GM21786 (cell line): ENCODE measurements around the gene ILK.

Experiments
- ATAC-seq: cut with Tn5 transposase; IDR thresholded peaks from one replicate; pipeline ENCODE4 v1.9.1; 2021; ENCODE audit not compliant: unreplicated experiment

ILK gene

DNA sequence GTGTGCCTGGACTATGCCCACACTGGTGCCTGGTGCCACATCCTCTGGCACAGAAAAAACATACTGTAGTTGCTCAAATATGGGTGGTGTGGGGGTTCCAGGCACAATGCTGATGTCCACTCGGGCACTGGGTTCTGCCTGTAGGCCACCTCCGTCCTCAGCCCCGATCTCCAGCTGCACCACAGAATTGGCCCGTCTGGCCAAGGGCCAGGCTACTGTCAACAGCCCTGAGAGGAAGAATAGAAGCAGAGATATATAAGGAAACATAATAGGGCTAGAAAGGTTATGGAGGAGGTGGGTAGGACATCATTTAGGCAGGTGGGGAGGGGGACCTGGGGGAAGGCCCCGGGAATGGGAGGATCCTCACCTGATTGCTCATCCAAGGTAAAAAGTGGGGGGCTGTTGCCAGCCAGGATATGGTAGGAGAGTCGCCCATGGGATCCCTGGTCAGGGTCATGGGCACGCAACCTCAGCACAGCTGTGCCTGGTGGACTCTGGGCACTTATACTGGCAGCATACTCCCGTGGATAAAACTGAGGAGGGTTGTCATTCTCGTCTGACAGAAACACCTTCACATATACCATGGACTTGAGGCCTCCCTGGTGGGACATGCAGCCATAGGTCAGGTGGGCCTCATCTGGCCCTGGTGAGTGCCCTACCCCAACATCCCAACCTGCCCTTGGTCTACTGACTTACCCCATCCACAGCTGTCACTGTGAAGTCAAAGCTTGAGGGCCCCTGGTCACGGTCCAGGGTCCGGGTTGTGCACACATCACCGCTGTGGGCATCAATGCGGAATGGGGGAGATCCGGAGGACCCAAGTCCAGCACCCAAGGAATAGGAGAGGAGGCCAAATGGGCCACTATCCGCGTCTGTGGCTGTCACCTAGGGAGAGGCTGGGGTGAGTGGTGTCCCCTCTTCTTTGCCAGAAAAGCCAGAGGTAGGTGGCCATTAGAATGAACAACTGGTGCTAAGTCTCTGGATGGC lies 30.1 kb downstream of the ILK start:
- ATAC-seq = no peak

DNA sequence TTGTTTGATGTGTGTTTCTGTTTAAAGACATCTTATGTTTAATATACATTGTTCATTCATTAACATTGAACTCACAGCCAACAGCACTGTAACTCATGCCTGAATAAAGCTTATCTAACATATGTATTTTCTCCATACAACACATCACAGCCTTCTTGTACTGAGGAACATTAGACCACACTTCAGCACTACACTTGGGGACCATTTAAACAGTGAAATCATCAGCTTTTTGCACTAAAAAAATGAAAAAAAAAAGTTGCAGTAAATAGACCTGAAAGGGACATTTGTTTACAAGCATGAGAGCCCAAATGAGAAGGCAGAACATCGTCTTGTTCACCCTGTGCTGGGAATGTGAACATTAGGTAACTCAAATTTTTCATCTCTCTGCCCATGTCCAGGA lies 31.0 kb downstream of the ILK start:
- no peak for ATAC-seq

DNA sequence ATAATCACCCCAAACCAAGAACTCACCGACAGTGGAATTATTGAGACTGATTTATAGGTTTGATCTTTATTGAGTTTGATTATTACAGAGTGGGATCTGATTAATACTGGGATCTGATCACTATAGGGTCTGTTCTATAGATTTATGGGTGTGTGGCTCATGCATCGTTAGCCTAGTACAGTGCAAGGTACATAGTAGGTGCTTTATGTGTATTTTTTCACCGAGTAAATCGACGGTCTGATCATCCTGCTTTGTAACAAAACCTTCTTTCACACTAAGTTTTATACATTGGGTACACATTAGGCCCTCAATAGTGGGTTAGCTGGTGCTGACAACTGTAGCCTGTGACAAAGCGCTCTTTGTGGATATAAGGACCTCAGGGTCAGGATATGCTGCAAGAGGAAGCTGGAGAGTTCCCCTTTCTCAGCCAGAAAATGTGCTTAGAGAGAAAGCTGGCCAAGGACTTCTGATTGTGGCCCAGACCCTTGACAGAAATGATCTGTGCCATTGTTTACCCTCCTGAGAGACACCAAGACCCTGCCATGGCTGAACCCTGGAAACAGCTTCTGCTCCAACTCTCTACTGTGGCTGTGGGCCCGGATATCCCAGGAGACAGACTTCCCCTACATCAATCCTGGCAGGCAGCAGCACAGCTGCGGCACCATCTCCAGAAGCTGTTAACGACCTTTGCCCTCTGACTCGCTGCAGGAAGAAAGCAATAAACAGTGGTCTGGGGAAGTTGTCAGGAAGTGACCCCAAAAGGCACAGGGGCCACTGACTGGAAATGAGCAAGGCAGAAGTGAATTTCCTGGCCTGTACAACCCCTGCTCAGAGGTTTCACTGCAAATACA lies 31.7 kb downstream of the ILK start:
- ATAC-seq = no peak

DNA sequence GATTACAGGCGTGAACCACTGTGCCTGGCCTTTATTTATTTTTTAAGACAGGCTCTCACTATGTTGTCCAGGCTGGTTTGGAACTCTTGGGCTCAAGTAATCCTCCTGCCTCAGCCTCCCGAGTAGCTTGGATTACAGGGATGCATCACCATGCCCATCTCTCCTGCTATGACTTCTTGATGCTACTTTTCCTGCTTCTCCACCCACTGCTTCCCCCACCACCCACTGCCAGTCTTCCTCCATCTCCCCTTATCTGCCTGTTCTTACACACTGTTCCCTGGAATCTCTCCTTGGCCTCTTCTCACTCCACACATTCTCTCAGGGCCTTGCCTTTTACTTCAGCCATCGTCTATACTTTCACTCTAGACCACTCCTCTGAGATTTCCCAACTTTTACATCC lies 32.9 kb downstream of the ILK start:
- ATAC-seq = no peak

DNA sequence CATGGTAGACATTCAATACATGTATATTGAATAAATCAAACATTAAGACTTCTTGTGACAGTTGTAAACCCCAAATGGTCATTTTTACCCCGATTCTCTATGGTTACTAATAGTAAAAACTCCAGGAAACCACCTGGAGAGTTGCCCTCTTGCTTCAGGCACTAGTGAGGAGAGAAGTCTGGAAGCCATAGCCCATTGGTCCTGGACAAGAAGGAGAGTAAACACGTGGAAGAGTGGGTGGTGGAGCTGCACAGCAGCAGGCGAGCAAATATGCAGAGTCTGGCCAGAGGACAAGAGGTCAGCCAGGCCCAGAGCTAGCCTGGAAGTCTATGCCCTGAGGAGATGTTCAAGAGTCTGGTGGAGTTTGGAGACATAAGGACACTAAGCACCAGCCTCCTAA lies 34.3 kb downstream of the ILK start:
- ATAC-seq = no peak

DNA sequence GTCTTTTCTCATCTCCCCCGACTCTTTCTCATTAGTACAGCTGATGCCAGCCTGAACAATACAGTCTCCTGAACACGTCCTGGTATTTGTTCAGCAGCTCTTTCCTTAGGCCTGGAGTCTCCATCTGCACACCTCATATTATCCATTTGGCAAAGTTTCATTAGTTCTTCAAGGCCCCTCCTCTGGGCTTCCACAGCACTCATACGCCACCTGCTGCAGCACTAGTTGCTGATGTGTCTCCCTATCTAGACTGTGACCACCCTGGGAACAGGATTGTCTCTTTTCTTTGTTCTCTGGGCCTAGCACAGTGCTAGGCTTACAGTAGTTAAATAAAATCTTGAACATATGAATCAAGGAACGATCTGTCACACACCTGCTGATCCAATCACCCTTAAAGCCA lies 34.9 kb downstream of the ILK start:
- ATAC-seq = no peak

DNA sequence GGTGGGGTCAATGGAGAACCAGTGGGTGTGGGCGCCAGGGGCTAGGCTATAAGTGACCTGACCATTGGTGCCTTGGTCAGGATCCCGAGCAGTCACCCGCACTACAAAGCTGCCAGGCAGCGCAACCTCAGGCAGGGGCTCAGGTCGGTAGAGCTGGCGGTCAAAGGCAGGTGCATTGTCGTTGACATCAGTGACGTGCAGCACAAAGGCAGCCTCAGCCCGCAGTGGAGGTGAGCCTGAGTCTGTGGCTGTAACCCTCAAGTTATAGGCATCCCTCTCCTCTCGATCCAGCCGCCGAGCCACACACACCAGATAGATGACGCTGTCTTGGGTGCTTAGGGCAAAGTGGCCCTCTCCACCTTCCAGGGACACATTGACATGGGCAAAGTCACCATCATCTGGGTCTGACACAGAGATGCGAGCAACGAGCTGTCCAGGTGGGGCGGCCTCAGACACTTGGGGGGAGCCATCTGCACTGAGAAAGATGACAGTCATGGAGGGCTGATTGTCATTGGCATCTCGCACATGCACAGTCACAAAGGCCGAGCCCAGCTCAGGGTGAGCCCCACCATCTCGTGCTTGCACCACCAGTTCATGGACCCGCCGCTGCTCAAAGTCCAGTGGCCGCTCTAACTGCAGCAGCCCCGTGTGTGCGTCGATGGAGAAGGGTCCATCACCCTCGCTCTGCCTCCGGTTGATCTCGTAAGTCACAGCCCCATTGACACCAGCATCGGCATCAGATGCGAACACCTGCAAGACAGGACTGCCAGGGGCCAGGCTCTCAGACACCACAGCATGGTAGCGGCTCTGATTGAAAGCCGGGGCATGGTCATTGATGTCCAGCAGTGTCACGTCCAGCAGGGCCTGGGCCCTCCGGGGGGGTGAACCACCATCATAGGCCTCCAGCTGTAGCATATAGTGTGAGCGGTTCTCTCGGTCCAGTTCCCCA lies 36.7 kb downstream of the ILK start:
- ATAC-seq = no peak

DNA sequence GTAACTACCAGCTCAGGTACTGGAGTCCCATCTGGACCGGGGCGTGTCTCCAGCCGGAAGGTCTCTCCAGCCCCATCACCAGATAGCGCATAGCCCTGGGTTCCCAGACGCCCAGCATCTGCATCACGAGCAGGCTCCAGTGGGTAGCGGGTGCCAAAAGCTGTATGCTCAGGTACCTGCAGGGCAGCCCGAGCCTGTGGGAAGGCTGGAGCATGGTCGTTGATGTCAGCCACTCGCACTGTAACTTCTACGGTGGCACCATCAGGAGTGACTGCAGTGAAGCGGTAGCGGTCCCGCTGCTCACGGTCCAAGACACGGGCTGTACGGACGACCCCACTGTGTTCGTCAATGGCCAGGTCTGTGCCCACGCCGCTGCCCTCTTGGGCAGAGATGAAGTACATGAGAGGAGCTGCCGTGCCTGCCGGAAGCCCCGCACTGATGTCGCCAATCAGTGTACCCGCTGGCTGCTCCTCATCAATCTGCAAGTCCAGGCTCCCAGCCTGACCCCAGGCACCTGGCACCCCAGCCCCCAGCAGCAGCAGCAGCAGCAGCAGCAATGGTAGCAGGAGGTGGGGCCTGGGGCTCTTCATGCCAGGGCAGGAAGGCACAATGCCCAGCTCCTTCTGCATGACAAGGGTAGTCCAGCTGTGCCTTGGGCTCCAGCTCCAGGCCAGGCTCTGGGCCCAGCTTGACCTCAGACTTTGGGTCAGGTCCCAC lies 37.6 kb downstream of the ILK start:
- no peak for ATAC-seq

DNA sequence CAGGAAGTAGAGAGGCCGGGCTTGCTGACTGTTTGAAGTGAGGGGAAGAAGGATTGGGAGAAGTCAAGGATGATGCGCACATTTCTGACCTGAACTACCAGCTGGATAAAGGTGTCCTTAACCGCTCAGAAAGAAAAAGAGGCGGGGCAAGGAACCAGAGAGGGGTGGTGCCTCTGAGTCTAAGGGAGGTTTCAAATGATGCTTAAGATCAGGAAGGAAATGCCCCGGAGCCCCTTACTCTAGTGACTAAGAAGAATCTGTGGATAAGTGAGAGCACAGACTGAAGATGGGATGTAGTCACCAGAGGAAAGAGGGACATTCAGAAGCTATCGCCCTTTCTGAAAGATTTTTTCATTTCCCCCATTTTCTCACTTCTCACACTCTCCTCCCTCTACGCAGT lies 39.4 kb downstream of the ILK start:
- ATAC-seq = no peak

DNA sequence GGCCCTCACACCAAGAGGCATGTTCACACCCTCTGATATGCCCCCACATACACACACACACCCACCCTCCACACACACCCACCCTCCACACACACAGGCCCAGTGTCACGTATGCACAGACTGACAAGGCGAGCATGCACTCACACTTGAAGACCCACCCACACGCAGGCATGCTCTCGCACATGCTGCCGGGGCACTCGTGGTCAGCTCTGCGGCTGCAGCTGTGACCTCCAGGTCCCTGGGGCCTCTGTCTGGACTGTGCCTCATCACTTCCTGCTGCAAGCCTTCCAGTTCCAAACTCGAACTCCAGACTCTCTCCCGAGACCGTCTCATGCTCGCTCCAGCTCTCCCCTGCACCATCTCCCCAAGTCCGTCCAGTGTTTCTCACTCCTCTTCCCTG lies 42.5 kb downstream of the ILK start:
- ATAC-seq = no peak

DNA sequence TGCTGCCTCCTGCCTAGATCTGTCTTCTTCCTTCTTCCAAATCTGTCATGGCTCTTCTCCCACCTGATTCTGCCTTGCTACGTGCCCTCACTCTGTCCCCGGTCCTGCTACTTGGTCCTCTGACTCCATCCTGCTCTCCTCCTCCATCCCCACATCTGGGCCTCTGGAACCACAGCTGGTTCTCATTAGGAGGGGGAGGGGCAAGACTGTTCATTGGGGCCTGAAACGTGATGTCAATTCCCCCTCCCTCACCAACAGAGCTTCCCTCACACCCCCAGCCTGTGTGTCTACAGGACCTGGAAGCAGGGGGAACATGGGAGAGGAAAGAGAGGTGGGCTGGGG lies 43.0 kb downstream of the ILK start:
- ATAC-seq = peak; percentile 8

DNA sequence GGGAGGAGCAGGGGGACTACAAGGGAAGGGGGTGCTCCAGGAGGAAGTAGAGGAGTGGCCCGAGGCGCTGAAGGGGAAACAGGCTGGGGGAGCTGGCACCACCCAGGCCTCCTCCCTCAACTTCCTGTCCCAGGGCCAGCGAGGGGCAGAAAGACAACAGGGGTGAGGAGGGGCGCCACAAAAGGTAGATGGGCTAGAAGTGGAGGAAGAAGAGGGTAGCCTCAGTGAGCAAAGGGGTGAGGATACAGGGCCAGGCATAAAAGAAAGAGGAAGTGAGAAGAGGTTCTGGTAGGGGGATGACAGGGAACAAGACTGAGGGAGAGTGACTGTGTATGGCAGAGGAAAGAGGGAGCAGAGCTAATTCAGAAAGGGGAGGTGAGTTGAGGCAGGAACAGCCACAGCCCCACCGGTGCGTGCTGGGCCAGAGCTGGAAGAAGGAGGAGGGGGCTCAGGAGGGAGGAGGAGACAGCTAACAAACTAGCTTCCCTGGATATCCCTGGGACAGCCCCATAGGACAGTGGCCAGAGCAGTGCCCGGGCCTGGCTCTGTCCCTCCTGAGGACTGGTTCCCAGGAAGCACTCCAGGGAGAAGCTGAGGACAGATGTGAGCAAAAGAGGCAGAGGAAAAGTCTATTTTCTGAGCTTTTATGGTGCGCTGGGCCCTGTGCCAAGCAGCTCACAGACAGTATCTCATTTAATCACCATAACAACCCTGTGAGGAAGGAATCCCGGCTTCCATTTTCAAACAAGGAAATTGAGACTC lies 43.5 kb downstream of the ILK start:
- peak; percentile 93 for ATAC-seq

DNA sequence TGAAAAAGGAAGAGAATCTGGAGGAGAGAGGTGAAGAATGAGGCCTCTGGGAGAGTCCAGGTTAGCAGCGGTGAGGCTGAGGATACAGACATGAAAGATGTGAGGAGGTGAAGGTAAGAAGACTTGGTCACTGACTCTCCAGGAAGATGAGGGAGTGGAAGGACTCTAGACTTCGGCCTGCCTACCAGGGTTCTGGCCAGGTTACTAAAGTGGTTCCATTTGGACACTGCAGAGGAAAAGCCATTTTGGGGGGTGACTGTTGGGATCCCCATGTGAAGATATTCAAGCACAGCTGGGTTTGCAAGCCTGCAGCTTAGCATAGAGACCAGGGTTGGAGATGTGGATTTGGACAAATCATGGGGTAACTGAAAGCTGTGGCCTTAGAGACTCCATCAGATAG lies 44.3 kb downstream of the ILK start:
- ATAC-seq = no peak

DNA sequence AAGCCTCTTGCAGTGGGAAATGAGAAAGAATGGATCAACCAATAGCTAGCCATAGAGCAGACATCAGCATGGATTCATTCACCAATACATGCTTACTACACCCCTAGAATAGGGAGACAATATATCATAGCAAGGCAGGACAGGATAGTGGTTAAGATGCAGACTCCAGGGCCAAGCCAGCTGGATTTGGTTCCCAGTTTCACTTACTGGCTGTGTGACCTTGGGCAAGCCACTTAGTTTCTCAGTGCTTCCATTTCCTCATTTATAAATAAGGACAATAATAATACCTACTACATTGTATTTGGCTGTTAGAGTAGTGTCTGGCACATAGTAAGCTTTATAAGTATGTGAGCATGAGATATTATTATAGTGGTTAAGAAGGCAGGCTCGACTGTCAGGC lies 44.9 kb downstream of the ILK start:
- ATAC-seq = no peak

DNA sequence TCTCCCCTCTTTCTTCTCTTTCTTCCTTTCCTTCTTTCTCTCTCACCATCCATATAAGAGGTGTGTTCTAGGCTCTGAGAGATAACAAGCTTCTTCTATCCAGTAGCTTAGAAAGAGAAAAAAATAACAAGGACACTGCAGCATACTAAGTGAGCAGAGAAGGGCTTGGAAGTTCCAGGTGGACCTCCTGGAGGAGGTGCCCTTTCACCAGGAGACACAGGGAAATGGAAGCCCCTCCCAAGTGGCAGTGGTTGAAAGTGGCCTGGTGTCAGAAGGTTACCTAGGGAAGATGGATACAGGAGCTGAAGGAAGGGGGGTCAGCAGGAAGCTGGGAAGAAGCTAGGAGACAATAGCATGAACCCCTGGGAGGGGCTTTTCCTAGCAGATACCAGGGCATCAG lies 46.5 kb downstream of the ILK start:
- no peak for ATAC-seq

DNA sequence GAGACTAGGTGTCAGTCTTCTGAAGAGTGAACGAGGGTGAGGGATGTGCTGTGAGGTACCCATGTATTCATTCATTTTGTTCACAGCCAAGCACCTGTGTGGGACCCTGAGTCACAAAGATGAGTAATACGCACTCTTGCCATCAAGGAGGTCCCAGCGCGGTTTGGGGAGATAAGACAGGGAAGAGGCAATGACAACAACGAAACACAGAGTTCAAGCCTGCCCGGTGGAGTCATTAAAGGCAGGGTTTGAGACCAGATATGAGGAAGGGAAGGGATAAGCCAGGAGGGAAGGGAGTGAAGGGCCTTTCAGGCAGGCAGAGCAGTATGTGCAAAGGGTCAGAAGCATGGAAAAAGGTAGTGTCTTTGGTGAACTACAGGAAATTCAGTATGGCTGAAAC lies 47.4 kb downstream of the ILK start:
- ATAC-seq = no peak

DNA sequence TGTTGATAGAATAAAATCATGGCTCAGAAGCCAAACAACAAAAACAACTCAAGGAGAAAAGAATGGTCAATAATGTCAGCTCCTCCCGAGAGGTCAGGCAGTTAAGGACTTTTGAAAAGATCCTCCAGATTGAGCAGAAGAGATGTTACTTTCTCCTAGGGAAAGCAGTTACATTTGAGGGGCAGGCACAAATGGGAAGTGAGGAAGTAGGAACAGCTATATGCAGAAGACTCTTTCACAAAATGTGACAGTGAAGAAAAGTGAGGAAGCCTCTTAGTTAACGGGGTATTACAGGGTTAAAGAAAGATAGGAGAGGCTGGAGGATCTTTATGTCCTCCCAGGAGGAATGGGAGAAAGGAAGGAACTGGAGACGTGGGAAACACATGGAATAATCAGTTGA lies 48.6 kb downstream of the ILK start:
- ATAC-seq = no peak

DNA sequence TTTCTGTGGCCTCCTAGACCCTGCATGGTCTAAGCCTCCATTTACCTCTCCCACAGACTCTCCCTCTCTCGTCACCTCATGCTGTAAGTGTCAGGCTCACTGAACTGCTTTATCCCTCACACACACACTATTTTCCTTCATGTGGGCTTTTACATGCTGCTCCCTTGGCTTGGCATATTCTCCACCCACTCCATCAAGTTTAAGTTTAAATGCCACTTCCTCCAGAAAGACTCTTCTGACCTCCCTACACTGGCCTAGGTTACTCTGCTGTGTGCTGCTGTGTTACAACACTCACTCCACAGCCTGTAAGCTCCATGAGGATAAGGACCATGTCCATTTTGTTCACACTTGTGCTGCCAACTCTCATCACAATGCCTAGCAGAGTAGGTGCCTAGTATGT lies 49.5 kb downstream of the ILK start:
- ATAC-seq = no peak

DNA sequence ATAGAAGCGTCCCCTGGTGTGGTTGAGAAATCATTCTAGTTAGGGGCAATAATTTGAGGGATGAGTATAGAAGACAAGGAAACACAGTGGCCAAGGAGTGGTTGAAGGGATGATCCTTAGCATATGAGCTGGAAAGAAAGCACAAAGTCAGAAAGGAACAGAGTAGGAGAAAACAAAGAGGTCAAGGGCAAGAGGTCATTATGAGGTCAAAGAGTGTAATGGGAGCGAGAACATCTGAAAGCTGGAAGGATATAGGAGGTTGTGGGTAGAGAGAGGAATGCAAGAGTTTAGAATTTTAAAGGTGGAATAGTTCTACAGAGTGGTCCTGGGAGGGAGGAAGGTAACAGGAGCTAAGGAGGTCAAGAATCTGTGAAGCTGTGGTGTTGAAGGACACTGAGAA lies 50.1 kb downstream of the ILK start:
- no peak for ATAC-seq
